IMR-90 (cell line): ENCODE results near the gene KCP. TPM values are rescaled to one million over a fixed set of nuclear protein-coding genes. Genes with fewer than 3 reads are reported as not detected.

Experiments
- ATAC-seq: fragments of 200-7000 bp; cut with Tn5 transposase; 2 replicates; pipeline ENCODE4 v1.9.1; 2020; ENCODE audit warnings: low read depth, mild to moderate bottlenecking, moderate library complexity
- BruUV-seq: library from RNA; stranded (reverse); fragments of 400-500 nt; replicated peaks from 2 replicates; lab custom pipeline; 2021; lab: Mats Ljungman, UMichigan
- CTCF ChIA-PET: fragments of 300-600 bp; formaldehyde crosslinking; extraction: SDS; loops from one replicate; lab custom pipeline; 2021; ENCODE audit warnings: antibody characterized with exemption; lab: Yijun Ruan, JAX
- POLR2A ChIA-PET: fragments of 300-600 bp; sonication (Branson Sonifier 250); formaldehyde crosslinking; loops from one replicate; lab custom pipeline; 2022; ENCODE audit warnings: antibody characterized with exemption; ENCODE audit not compliant: unreplicated experiment; lab: Charles Lee
- DNase-seq: peaks from one replicate; pipeline ENCODE4 v3.0.0; 2013
- H2AFZ ChIP-seq: replicated peaks from 2 replicates; pipeline ENCODE3; 2013; ENCODE audit warnings: low read length, mild to moderate bottlenecking; ENCODE audit not compliant: poor library complexity
- H2AK5ac ChIP-seq: 2 replicates; pipeline ENCODE4 v1.6.1; 2013; ENCODE audit warnings: low read depth, low read length, inconsistent platforms
- H2AK9ac ChIP-seq: replicated peaks from 2 replicates; pipeline ENCODE3; 2013; ENCODE audit warnings: mild to moderate bottlenecking, low read depth, low read length, moderate library complexity; ENCODE audit not compliant: poor library complexity
- H2BK120ac ChIP-seq: 2 replicates; pipeline ENCODE4 v1.6.1; 2013; ENCODE audit warnings: low read depth, low read length, inconsistent platforms
- H2BK15ac ChIP-seq: 3 replicates; pipeline ENCODE4 v1.6.1; 2013; ENCODE audit warnings: low read depth, low read length, inconsistent platforms
- H2BK20ac ChIP-seq: 2 replicates; pipeline ENCODE4 v1.6.1; 2013; ENCODE audit warnings: low read depth, mild to moderate bottlenecking, inconsistent platforms, low read length, moderate library complexity
- H2BK5ac ChIP-seq: 2 replicates; pipeline ENCODE4 v1.6.1; 2013; ENCODE audit warnings: mild to moderate bottlenecking, low read depth, low read length, inconsistent platforms; ENCODE audit not compliant: poor library complexity, severe bottlenecking
- H3K14ac ChIP-seq: replicated peaks from 2 replicates; pipeline ENCODE4 v1.6.1; 2013; ENCODE audit warnings: low read depth, low read length, inconsistent platforms
- H3K18ac ChIP-seq: 2 replicates; pipeline ENCODE4 v1.6.1; 2013; ENCODE audit warnings: low read depth, low read length, control low read depth
- H3K23ac ChIP-seq: 2 replicates; pipeline ENCODE4 v1.6.1; 2013; ENCODE audit warnings: low read depth, low read length, inconsistent platforms
- H3K27ac ChIP-seq: 2 replicates; pipeline ENCODE4 v1.5.1; 2013; ENCODE audit warnings: mild to moderate bottlenecking, control low read depth, low read length; ENCODE audit not compliant: insufficient read depth
- H3K27me3 ChIP-seq: 2 replicates; pipeline ENCODE4 v1.6.1; 2013; ENCODE audit warnings: low read length; ENCODE audit not compliant: control insufficient read depth, insufficient read depth
- H3K36me3 ChIP-seq: 2 replicates; pipeline ENCODE4 v1.6.1; 2013; ENCODE audit warnings: low read length, mixed read lengths; ENCODE audit not compliant: control insufficient read depth, insufficient read depth
- H3K4ac ChIP-seq: 2 replicates; pipeline ENCODE4 v1.6.1; 2013; ENCODE audit warnings: low read depth, low read length, inconsistent platforms
- H3K4me1 ChIP-seq: 2 replicates; pipeline ENCODE4 v1.6.1; 2013; ENCODE audit warnings: low read length, mixed read lengths; ENCODE audit not compliant: control insufficient read depth, insufficient read depth
- H3K4me2 ChIP-seq: 2 replicates; pipeline ENCODE4 v1.6.1; 2013; ENCODE audit warnings: low read depth, mild to moderate bottlenecking, control low read depth, low read length, moderate library complexity
- H3K4me3 ChIP-seq: 2 replicates; pipeline ENCODE4 v1.5.1; 2013; ENCODE audit warnings: low read depth, mild to moderate bottlenecking, control low read depth, low read length, moderate library complexity; ENCODE audit not compliant: insufficient read depth
- H3K56ac ChIP-seq: 2 replicates; pipeline ENCODE4 v1.6.1; 2013; ENCODE audit warnings: low read length, inconsistent platforms; ENCODE audit not compliant: insufficient read depth; ENCODE audit errors: extremely low read depth
- H3K79me1 ChIP-seq, 2 experiments: 2 replicates each; pipeline ENCODE4 v1.6.1; 2013; ENCODE audit warnings: low read length in 2 of 2, inconsistent platforms in 1 of 2, low read depth in 1 of 2
- H3K9ac ChIP-seq: 2 replicates; pipeline ENCODE4 v1.6.1; 2013; ENCODE audit warnings: low read depth, low read length, control low read depth
- H3K9me1 ChIP-seq: 2 replicates; pipeline ENCODE4 v1.6.1; 2013; ENCODE audit warnings: low read length, inconsistent platforms; ENCODE audit not compliant: insufficient read depth
- H3K9me3 ChIP-seq: 2 replicates; pipeline ENCODE4 v1.6.1; 2013; ENCODE audit warnings: low read length; ENCODE audit not compliant: control insufficient read depth, insufficient read depth
- H4K20me1 ChIP-seq: 2 replicates; pipeline ENCODE4 v1.6.1; 2013; ENCODE audit warnings: low read length, inconsistent platforms; ENCODE audit not compliant: insufficient read depth
- H4K5ac ChIP-seq: 2 replicates; pipeline ENCODE4 v1.6.1; 2013; ENCODE audit warnings: mild to moderate bottlenecking, low read depth, low read length, control low read depth
- H4K8ac ChIP-seq, 2 experiments: 2 replicates each; pipeline ENCODE4 v1.6.1; 2013; ENCODE audit warnings: low read depth in 2 of 2, low read length in 2 of 2, control low read depth in 1 of 2, inconsistent platforms in 1 of 2
- H4K91ac ChIP-seq: 2 replicates; pipeline ENCODE4 v1.6.1; 2013; ENCODE audit warnings: low read depth, low read length, inconsistent platforms; ENCODE audit not compliant: insufficient read depth
- BHLHE40 ChIP-seq: fragments of 150-350 bp; IDR thresholded peaks from 2 replicates; pipeline ENCODE4 v1.6.1; 2016; ENCODE audit warnings: mild to moderate bottlenecking, low read depth, low read length
- CEBPB ChIP-seq: IDR thresholded peaks from 2 replicates; pipeline ENCODE4 v1.6.1; 2012; ENCODE audit warnings: low read depth, low read length, improper control_type of control experiment
- FOS ChIP-seq: fragments of 150-350 bp; IDR thresholded peaks from 2 replicates; pipeline ENCODE4 v1.6.1; 2016; ENCODE audit warnings: low read depth, low read length
- MXI1 ChIP-seq: IDR thresholded peaks from 2 replicates; pipeline ENCODE4 v1.6.1; 2012; ENCODE audit warnings: low read depth, mild to moderate bottlenecking, low read length, moderate library complexity, borderline replicate concordance
- POLR2A ChIP-seq: IDR thresholded peaks from 2 replicates; pipeline ENCODE4 v1.6.1; 2012; ENCODE audit warnings: mild to moderate bottlenecking, low read depth, low read length
- RAD21 ChIP-seq: IDR thresholded peaks from 2 replicates; pipeline ENCODE4 v1.6.1; 2012; ENCODE audit warnings: low read length, improper control_type of control experiment
- RCOR1 ChIP-seq: IDR thresholded peaks from 2 replicates; pipeline ENCODE4 v1.6.1; 2012; ENCODE audit warnings: mild to moderate bottlenecking, low read length, improper control_type of control experiment; ENCODE audit not compliant: insufficient replicate concordance
- RFX5 ChIP-seq: IDR thresholded peaks from 2 replicates; pipeline ENCODE4 v1.8.0; 2012; ENCODE audit warnings: low read depth, mild to moderate bottlenecking, low read length, moderate library complexity
- WGBS, 2 experiments: methylation state at CpG; one replicate each; pipeline versions ENCODE4 v1.1.5 to v1.1.7; 2013; ENCODE audit warnings: missing lambda C conversion rate in 2 of 2; ENCODE audit not compliant: insufficient read length in 1 of 2; ENCODE audit errors: extremely low coverage in 2 of 2; 5-methylcytosine and 5-hydroxymethylcytosine counted together
- dilution Hi-C: fragments of 300-500 bp; cut with HindIII; formaldehyde crosslinking; loops from one replicate; pipeline ENCODE4 v1.14.3; 2018; ENCODE audit warnings: low sequenced_read_pairs; ENCODE audit not compliant: unreplicated experiment
- in situ Hi-C: fragments of 300-500 bp; cut with MboI; formaldehyde crosslinking; loops from 3 replicates; pipeline ENCODE4 v1.14.3; 2019; ENCODE audit warnings: low sequenced_read_pairs, inconsistent platforms, mixed read lengths
- intact Hi-C: fragments of 100-400 bp; cut with micrococcal nuclease; formaldehyde crosslinking; loops from 2 replicates; pipeline ENCODE4 v1.10.0; 2022
- polyA plus RNA-seq, 3 experiments: library from polyadenylated mRNA; depleted of rRNA; stranded (reverse); fragments of >200 nt; gene quantifications; 2 replicates each; pipeline ENCODE4 v1.2.3, GENCODE V29; 2012; ENCODE audit warnings: low replicate concordance in 1 of 3
- total RNA-seq: library from RNA; depleted of rRNA; stranded (reverse); fragments of >200 nt; gene quantifications from 2 replicates; pipeline ENCODE4 v1.2.3, GENCODE V29; 2012
- TF ChIP-seq, protein P1 (sequence below): conservative IDR thresholded peaks from 2 replicates; pipeline ENCODE4 v1.5.1; 2012; ENCODE audit warnings: mild to moderate bottlenecking, low read depth, low read length, improper control_type of control experiment
- TF ChIP-seq, protein P2 (sequence below): fragments of 150-350 bp; IDR thresholded peaks from 2 replicates; pipeline ENCODE4 v1.6.1; 2017; ENCODE audit warnings: mild to moderate bottlenecking, antibody characterized with exemption, low read length, low read depth

Gene KCP
- total and polyA plus RNA-seq, 2 of the 4 experiments (the other 2 are of a cell fraction): 0.03 TPM; not detected in 1

DNA sequence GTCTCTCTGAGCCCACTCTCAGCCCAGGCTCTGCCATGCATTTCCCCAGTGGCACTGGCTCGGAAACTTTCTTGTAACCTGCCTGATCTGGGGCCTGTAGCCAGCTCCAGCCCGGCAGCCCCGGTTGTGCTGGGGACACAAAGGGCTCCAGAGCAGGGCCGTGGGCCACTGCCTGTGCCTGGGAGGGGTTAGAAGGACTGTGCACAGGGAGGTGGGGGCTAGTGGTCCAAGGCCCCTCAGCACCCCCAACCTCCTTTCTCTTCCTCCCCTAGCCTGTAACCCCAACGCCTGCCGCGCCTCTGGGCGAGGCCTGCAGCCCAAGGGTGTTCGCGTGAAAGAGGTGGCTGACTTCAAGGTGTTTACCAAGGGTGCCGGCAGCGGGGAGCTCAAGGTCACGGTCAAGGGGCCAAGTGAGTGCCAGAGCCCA lies 70.7 kb downstream of the KCP start:
- CTCF ChIA-PET: no interaction called here
- Histone ChIP-seq H3K4me2 (no peak overlapping the region), H3K27me3 (no peaks in the 10 kb centered on the region), H3K18ac (no peak overlapping the region), H3K23ac (no peak overlapping the region), H2BK15ac (no peak overlapping the region), H4K91ac (no peak overlapping the region), H2AK9ac (no peak overlapping the region), H4K8ac (no peak overlapping the region), H2BK5ac (no peak overlapping the region), H3K4me1 (peaks cover 14% of the 10 kb centered on the region), H2AFZ (no peak overlapping the region), H3K9me1 (no peaks in the 10 kb centered on the region; the same call in 1 of the 2 replicates), H3K9me3 (no peaks in the 10 kb centered on the region), H3K14ac (no peak overlapping the region), H4K20me1 (peaks cover 100% of the 10 kb centered on the region), H3K56ac (no peak overlapping the region), H3K36me3 (peaks cover 96% of the 10 kb centered on the region), H3K4ac (no peak overlapping the region), H3K9ac (no peak overlapping the region), H4K5ac (no peak overlapping the region), H2AK5ac (no peak overlapping the region), H2BK120ac (no peak overlapping the region), H3K4me3 (no peak overlapping the region), H3K27ac (no peak overlapping the region), H2BK20ac (no peak overlapping the region), H3K79me1 (peaks cover 29 to 93% of the 10 kb centered on the region in 2 experiments)
- dilution Hi-C loops: no loop called here
- TF ChIP-seq RFX5 (no peak), POLR2A (no peak), RCOR1 (no peak), BHLHE40 (no peak), CEBPB (no peak), RAD21 (no peak), FOS (no peak), MXI1 (no peak)
- TF ChIP-seq, protein P1, sequence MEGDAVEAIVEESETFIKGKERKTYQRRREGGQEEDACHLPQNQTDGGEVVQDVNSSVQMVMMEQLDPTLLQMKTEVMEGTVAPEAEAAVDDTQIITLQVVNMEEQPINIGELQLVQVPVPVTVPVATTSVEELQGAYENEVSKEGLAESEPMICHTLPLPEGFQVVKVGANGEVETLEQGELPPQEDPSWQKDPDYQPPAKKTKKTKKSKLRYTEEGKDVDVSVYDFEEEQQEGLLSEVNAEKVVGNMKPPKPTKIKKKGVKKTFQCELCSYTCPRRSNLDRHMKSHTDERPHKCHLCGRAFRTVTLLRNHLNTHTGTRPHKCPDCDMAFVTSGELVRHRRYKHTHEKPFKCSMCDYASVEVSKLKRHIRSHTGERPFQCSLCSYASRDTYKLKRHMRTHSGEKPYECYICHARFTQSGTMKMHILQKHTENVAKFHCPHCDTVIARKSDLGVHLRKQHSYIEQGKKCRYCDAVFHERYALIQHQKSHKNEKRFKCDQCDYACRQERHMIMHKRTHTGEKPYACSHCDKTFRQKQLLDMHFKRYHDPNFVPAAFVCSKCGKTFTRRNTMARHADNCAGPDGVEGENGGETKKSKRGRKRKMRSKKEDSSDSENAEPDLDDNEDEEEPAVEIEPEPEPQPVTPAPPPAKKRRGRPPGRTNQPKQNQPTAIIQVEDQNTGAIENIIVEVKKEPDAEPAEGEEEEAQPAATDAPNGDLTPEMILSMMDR: no peak
- TF ChIP-seq, protein P2, sequence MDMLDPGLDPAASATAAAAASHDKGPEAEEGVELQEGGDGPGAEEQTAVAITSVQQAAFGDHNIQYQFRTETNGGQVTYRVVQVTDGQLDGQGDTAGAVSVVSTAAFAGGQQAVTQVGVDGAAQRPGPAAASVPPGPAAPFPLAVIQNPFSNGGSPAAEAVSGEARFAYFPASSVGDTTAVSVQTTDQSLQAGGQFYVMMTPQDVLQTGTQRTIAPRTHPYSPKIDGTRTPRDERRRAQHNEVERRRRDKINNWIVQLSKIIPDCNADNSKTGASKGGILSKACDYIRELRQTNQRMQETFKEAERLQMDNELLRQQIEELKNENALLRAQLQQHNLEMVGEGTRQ: no peak
- in situ Hi-C loops: no loop called here
- 93% methylated on average over 5 of the region's 13 CpGs; no CpG with 5 or more reads in 1 of the 2 experiments for WGBS, 2 experiments
- no peak for DNase-seq
- ATAC-seq: no peak
- intact Hi-C loops: no loop called here
- POLR2A ChIA-PET: no interaction called here
- BruUV-seq: no TSS peak
